GM08714 (cell line): ENCODE measurements around the gene KIZ.
"Not testable (repeated sequence)": the region's sequence is repeated elsewhere in the genome, so short reads cannot be mapped to it uniquely, and the experiment has no call there.

Experiments
- H3K4me3 ChIP-seq: fragments of 200-500 bp; sonication (Bioruptor generic); 2 replicates; pipeline ENCODE4 v1.5.1; 2014; ENCODE audit warnings: mild to moderate bottlenecking, low read length, inconsistent platforms
- ZNF274 ChIP-seq: IDR thresholded peaks from 2 replicates; pipeline ENCODE4 v1.6.1; 2012; ENCODE audit warnings: mild to moderate bottlenecking, low read depth, low read length

KIZ gene

GRCh38 chr20:21167261-21167660 is 41.4 kb downstream of the KIZ start:
- no peak overlapping the region for H3K4me3 ChIP-seq
- TF ChIP-seq ZNF274 = no peak

DNA sequence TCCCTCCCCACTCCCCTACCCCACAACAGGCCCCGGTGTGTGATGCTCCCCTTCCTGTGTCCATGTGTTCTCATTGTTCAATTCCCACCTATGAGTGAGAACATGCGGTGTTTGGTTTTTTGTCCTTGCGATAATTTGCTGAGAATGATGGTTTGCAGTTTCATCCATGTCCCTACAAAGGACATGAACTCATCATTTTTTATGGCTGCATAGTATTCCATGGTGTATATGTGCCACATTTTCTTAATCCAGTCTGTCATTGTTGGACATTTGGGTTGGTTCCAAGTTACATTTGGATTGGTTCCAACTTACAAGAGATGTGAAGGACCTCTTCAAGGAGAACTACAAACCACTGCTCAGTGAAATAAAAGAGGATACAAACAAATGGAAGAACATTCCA is 42.2 kb downstream of the KIZ start:
- not testable (repeated sequence) for H3K4me3 ChIP-seq

DNA sequence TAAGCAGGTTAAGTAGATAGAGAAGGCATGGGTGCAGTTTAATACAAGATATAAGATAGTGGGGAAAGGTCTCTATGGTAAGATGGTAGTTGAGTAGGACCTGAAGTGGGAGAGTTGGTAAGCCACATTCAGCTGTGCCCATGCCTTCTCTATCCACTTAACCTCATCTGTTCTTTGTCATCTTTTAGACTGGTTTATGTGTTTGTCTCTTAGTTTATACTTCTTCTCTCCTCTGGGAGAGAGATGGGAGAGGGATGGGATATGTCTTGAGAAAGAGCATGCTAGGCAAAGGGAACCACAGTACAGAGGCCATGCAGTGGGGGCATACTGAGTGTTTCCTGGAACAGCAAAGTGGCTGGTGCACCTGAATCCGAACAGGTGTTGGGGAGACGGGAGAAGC is 46.7 kb downstream of the KIZ start:
- TF ChIP-seq ZNF274 = no peak
- no peak overlapping the region for H3K4me3 ChIP-seq

- H3K4me3 ChIP-seq = no peak overlapping the region
- no peak for TF ChIP-seq ZNF274
Measured at GRCh38 chr20:21173485-21173884, 47.6 kb downstream of the KIZ start.

GRCh38 chr20:21174516-21175239 is 48.8 kb downstream of the KIZ start:
- no peak for TF ChIP-seq ZNF274
- no peak overlapping the region for H3K4me3 ChIP-seq

GRCh38 chr20:21175433-21175832 is 49.6 kb downstream of the KIZ start:
- H3K4me3 ChIP-seq = no peak overlapping the region
- TF ChIP-seq ZNF274 = no peak

- no peak overlapping the region for H3K4me3 ChIP-seq
- no peak for TF ChIP-seq ZNF274
Measured at GRCh38 chr20:21177767-21178166, 51.9 kb downstream of the KIZ start.

DNA sequence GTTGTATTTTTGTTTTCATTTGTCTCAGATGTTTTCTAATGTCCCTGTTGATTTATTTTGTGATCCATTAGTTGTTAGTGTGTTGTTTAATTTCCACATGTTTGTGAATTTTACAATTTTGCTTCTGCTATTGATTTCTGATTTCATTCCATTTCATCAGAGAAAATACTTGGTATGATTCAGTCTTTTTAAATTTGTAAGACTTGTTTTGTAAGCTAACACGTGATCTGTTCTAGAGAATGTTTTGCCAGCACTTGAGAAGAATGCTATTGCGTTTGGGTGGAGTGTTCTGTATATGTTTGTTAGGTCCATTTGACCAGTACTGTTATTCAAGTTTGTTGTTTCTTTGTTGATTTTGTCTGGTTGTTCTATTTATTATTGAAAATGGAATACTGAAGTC is 53.9 kb downstream of the KIZ start:
- TF ChIP-seq ZNF274 = no peak
- no peak overlapping the region for H3K4me3 ChIP-seq

DNA sequence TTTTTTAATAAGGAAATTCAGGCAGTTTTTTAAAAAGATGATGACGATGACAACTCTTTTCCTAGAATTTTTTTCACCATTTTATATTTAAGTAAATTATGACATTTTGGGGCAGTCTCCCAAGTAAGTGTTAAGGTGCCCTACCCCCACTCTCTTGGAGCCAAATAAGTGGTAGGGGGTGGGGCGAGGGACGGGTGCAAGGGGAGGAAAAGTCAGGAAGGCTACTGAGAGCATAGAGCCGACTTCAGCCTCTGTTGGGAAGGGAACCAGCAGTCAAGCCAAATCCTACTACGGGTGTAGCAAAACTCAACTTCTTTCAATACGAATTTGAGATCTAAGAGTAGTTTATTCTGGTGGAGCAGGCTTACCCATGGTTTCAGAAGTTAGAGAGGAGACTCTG is 54.4 kb downstream of the KIZ start:
- H3K4me3 ChIP-seq = no peak overlapping the region
- TF ChIP-seq ZNF274 = no peak

DNA sequence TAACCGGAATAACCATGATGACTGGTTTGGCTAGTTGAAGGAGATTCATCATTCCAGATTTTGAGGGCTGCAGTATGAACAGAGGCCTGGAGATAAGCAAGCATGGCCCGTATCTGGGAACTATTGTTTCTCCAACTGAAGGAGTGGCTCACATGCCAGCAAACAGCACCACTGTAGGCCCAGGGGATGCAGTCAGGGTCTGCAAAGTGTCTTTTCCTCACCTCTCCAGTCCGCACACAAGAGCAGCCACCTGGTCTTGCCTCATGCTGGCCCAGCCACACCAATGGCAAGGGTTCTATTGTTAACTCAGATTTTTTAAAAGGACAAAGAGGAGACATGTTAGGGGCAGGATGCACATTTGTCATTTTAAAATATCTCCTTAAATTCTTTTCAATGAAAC is 55.1 kb downstream of the KIZ start:
- TF ChIP-seq ZNF274 = no peak
- no peak overlapping the region for H3K4me3 ChIP-seq

DNA sequence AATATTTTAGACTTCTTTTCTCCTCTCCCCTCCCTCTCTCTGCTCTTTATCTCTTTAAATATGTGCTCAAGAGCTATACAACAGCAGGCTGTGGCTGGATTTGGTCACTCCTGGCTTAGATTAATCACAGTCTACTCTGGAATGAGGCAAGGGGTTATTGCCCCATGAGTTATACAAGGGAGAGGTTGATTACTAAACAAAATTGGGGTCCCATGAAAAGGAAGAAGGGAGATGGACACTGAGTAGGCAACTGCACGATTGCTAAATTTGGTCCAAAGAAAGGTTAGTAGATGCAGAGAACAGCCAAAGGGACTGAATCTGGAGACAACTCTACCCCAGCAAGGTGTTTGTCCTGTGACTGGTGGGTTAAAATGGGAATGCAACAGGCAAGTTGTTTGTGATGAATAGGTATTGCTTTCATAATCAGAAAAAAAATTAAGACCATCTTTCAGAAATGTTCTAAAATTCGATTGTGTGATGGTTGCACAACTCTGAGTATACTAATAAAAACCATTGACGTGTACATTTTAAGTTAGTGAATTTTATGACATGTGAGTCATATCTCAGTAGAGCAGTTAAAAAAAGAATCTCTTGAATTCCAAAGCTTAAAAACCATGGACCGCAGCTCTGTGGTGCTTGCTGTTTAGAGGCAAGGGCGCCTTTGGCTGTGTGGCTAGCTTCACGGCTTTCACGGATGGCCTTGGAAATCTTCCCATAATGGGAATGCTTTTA is 57.1 kb downstream of the KIZ start:
- no peak for TF ChIP-seq ZNF274
- H3K4me3 ChIP-seq = no peak overlapping the region

- no peak overlapping the region for H3K4me3 ChIP-seq
- no peak for TF ChIP-seq ZNF274
Measured at GRCh38 chr20:21183722-21184121, 57.8 kb downstream of the KIZ start.

GRCh38 chr20:21184819-21185218 is 58.9 kb downstream of the KIZ start:
- no peak for TF ChIP-seq ZNF274
- no peak overlapping the region for H3K4me3 ChIP-seq

- H3K4me3 ChIP-seq = no peak overlapping the region
- TF ChIP-seq ZNF274 = no peak
Measured at GRCh38 chr20:21185849-21186248, 60.0 kb downstream of the KIZ start.

- H3K4me3 ChIP-seq = no peak overlapping the region
Measured at GRCh38 chr20:21189761-21190523, 64.1 kb downstream of the KIZ start.

More at GRCh38 chr20:21189761-21190523, 64.1 kb downstream of the KIZ start:
- TF ChIP-seq ZNF274 = no peak
